Activated CD8-positive, alpha-beta memory T cell treated with anti-CD3 and anti-CD28 coated beads, Interleukin-2, amount 50 U/mL, for 4 hours (primary cell): ENCODE data around the gene DMGDH.

ENCODE experiments used
- DNase-seq: peaks from one replicate; pipeline ENCODE4 v3.0.0-alpha.2; 2020

DMGDH gene

GRCh38 chr5:79062436-79062835 lies 7.0 kb downstream of the DMGDH start:
- DNase-seq: no peak

GRCh38 chr5:79059674-79060073 lies 9.8 kb downstream of the DMGDH start:
- DNase-seq: no peak

GRCh38 chr5:79056847-79057246 lies 12.6 kb downstream of the DMGDH start:
- no peak for DNase-seq

GRCh38 chr5:79055017-79055416 lies 14.5 kb downstream of the DMGDH start:
- DNase-seq: no peak

- DNase-seq: no peak
These were observed 16.2 kb downstream of the DMGDH start for GRCh38 chr5:79053321-79053720.

- no peak for DNase-seq
These were observed 19.0 kb downstream of the DMGDH start for GRCh38 chr5:79050498-79050897.

- no peak for DNase-seq
These were observed 21.0 kb downstream of the DMGDH start for GRCh38 chr5:79048437-79048836.

GRCh38 chr5:79047199-79047598 lies 22.3 kb downstream of the DMGDH start:
- no peak for DNase-seq

GRCh38 chr5:79042188-79042587 lies 27.3 kb downstream of the DMGDH start:
- no peak for DNase-seq

GRCh38 chr5:79036769-79037168 lies 32.7 kb downstream of the DMGDH start:
- no peak for DNase-seq

- DNase-seq: no peak
These were observed 34.2 kb downstream of the DMGDH start for GRCh38 chr5:79035237-79035636.

- no peak for DNase-seq
These were observed 36.7 kb downstream of the DMGDH start for GRCh38 chr5:79032782-79033181.

- no peak for DNase-seq
These were observed 37.3 kb downstream of the DMGDH start for GRCh38 chr5:79032031-79032695.

- DNase-seq: no peak
These were observed 38.0 kb downstream of the DMGDH start for GRCh38 chr5:79031485-79031867.

- no peak for DNase-seq
These were observed 38.6 kb downstream of the DMGDH start for GRCh38 chr5:79030663-79031484.

GRCh38 chr5:79025054-79025472 lies 44.4 kb downstream of the DMGDH start:
- DNase-seq: peak; percentile 48

GRCh38 chr5:79023947-79024346 lies 45.5 kb downstream of the DMGDH start:
- no peak for DNase-seq

GRCh38 chr5:79023348-79023747 lies 46.1 kb downstream of the DMGDH start:
- DNase-seq: no peak

- no peak for DNase-seq
These were observed 46.7 kb downstream of the DMGDH start for GRCh38 chr5:79022771-79023170.

- DNase-seq: no peak
These were observed 47.7 kb downstream of the DMGDH start for GRCh38 chr5:79021753-79022152.

- peak; percentile 36 for DNase-seq
These were observed 48.5 kb downstream of the DMGDH start for GRCh38 chr5:79020861-79021561.

GRCh38 chr5:79014631-79015030 lies 54.8 kb downstream of the DMGDH start:
- no peak for DNase-seq

- DNase-seq: no peak
These were observed 57.6 kb downstream of the DMGDH start for GRCh38 chr5:79011869-79012268.
